GM23338 (cell line): Measurements from ENCODE around the gene P2RY8. TPM values are rescaled to one million over a fixed set of nuclear protein-coding genes. Genes with fewer than 3 reads are reported as not detected.
A peak's percentile ranks its signal among the peaks of the same experiment; 100 is the strongest.

Source experiments
- ATAC-seq: fragments of 200-7000 bp; cut with Tn5 transposase; 3 replicates; pipeline ENCODE4 v1.9.1; 2020
- DNase-seq: peaks from one replicate; pipeline ENCODE4 v3.0.0-alpha.2; 2015; ENCODE audit warnings: low spot score
- H2AFZ ChIP-seq: fragments of 200-600 bp; sonication (generic); 2 replicates; pipeline ENCODE4 v1.8.0; 2016; ENCODE audit warnings: antibody characterized with exemption, mild to moderate bottlenecking, moderate library complexity
- H3F3A ChIP-seq: fragments of 200-600 bp; sonication (generic); replicated peaks from 2 replicates; pipeline ENCODE4 v1.8.0; 2017; ENCODE audit warnings: antibody characterized with exemption, mixed run types, low read depth
- H3K27ac ChIP-seq: fragments of 200-600 bp; sonication (generic); 2 replicates; pipeline ENCODE4 v1.6.1; 2016; ENCODE audit warnings: low read depth
- H3K27me3 ChIP-seq: fragments of 200-600 bp; sonication (generic); 2 replicates; pipeline ENCODE4 v1.8.0; 2016; ENCODE audit warnings: mild to moderate bottlenecking, mixed run types, moderate library complexity; ENCODE audit not compliant: insufficient read depth
- H3K36me3 ChIP-seq: fragments of 200-600 bp; sonication (generic); 2 replicates; pipeline ENCODE4 v1.8.0; 2016; ENCODE audit warnings: mild to moderate bottlenecking; ENCODE audit not compliant: insufficient read depth
- H3K4me1 ChIP-seq: fragments of 200-600 bp; sonication (generic); 2 replicates; pipeline ENCODE4 v1.8.0; 2016; ENCODE audit warnings: mild to moderate bottlenecking, moderate library complexity; ENCODE audit not compliant: insufficient read depth
- H3K4me2 ChIP-seq: fragments of 200-600 bp; sonication (generic); 2 replicates; pipeline ENCODE4 v1.7.1; 2017; ENCODE audit warnings: mixed run types
- H3K4me3 ChIP-seq: fragments of 200-600 bp; sonication (generic); 2 replicates; pipeline ENCODE4 v1.6.1; 2016; ENCODE audit warnings: mixed run types
- H3K79me2 ChIP-seq: fragments of 200-600 bp; sonication (generic); replicated peaks from 2 replicates; pipeline ENCODE4 v1.8.0; 2017; ENCODE audit warnings: mild to moderate bottlenecking; ENCODE audit not compliant: insufficient read depth
- H3K9me2 ChIP-seq: fragments of 200-600 bp; sonication (generic); 2 replicates; pipeline ENCODE4 v1.8.0; 2017; ENCODE audit not compliant: insufficient read depth
- H4K20me1 ChIP-seq: fragments of 200-600 bp; sonication (generic); replicated peaks from 2 replicates; pipeline ENCODE4 v1.8.0; 2017; ENCODE audit warnings: mild to moderate bottlenecking; ENCODE audit not compliant: insufficient read depth
- H3K27ac Mint-ChIP-seq: 2 replicates; pipeline ENCODE4 v1.8.0; 2020; ENCODE audit warnings: inconsistent platforms, mild to moderate bottlenecking, moderate library complexity, mixed read lengths
- H3K27me3 Mint-ChIP-seq: 3 replicates; pipeline ENCODE4 v1.8.0; 2022; ENCODE audit warnings: low read depth, mild to moderate bottlenecking, moderate library complexity, mixed read lengths, inconsistent platforms; ENCODE audit not compliant: insufficient read depth, poor library complexity
- H3K36me3 Mint-ChIP-seq: 3 replicates; pipeline ENCODE4 v1.8.0; 2021; ENCODE audit warnings: low read depth, mild to moderate bottlenecking, inconsistent platforms, moderate library complexity, mixed read lengths
- H3K4me1 Mint-ChIP-seq: 3 replicates; pipeline ENCODE4 v1.8.0; 2020; ENCODE audit warnings: mild to moderate bottlenecking, inconsistent platforms, mixed read lengths
- H3K4me3 Mint-ChIP-seq: 3 replicates; pipeline ENCODE4 v1.8.0; 2021; ENCODE audit warnings: moderate library complexity, mild to moderate bottlenecking, inconsistent platforms, mixed read lengths
- H3K9me3 Mint-ChIP-seq: 3 replicates; pipeline ENCODE4 v1.8.0; 2020; ENCODE audit warnings: moderate library complexity, mild to moderate bottlenecking, inconsistent platforms, mixed read lengths
- CREB1 ChIP-seq: fragments of 250-450 bp; sonication (Bioruptor Pico); IDR thresholded peaks from 2 replicates; pipeline ENCODE4 v1.5.0; 2020; ENCODE audit warnings: low read depth, mild to moderate bottlenecking, moderate library complexity
- EZH2 ChIP-seq: fragments of 200-600 bp; sonication (generic); IDR thresholded peaks from one replicate; pipeline ENCODE4 v1.8.0; 2017; ENCODE audit warnings: antibody characterized with exemption, mild to moderate bottlenecking, low read depth; ENCODE audit not compliant: unreplicated experiment
- EZH2phosphoT487 ChIP-seq: fragments of 200-600 bp; sonication (generic); IDR thresholded peaks from one replicate; pipeline ENCODE4 v1.8.1; 2018; ENCODE audit warnings: antibody characterized with exemption; ENCODE audit not compliant: unreplicated experiment
- JUNB ChIP-seq: IDR thresholded peaks from one replicate; pipeline ENCODE4 v1.6.1; 2016; ENCODE audit warnings: antibody characterized with exemption; ENCODE audit not compliant: unreplicated experiment
- NANOG ChIP-seq: IDR thresholded peaks from 2 replicates; pipeline ENCODE4 v1.6.1; 2016; ENCODE audit warnings: antibody characterized with exemption, borderline replicate concordance
- POLR2AphosphoS5 ChIP-seq: IDR thresholded peaks from 2 replicates; pipeline ENCODE4 v1.6.1; 2016; ENCODE audit warnings: antibody characterized with exemption, low read depth
- STAT1 ChIP-seq: IDR thresholded peaks from one replicate; pipeline ENCODE4 v1.6.1; 2016; ENCODE audit warnings: antibody characterized with exemption; ENCODE audit not compliant: unreplicated experiment
- ZNF114 ChIP-seq: fragments of 250-450 bp; sonication (Bioruptor Pico); IDR thresholded peaks from 2 replicates; pipeline ENCODE4 v1.5.0; 2020; ENCODE audit warnings: mild to moderate bottlenecking, moderate library complexity
- ZNF331 ChIP-seq: fragments of 250-450 bp; sonication (Bioruptor Pico); IDR thresholded peaks from 2 replicates; pipeline ENCODE4 v1.5.0; 2020; ENCODE audit warnings: low read depth, mild to moderate bottlenecking, moderate library complexity
- polyA plus RNA-seq: library from polyadenylated mRNA; unstranded; fragments of >200 nt; fragmentation: Nextera tagmentation; extraction: Ambion mirVana; gene quantifications from 2 replicates; pipeline ENCODE4 v1.2.1, GENCODE V29; 2016
- total RNA-seq: library from RNA; depleted of rRNA; stranded (reverse); fragments of >200 nt; shearing (Covaris generic); gene quantifications from 2 replicates; pipeline ENCODE4 v1.2.3, GENCODE V29; 2014
- TF ChIP-seq, protein P1 (sequence below): fragments of 250-450 bp; sonication (Bioruptor Pico); IDR thresholded peaks from 2 replicates; pipeline ENCODE4 v1.5.0; 2020; ENCODE audit warnings: mild to moderate bottlenecking, moderate library complexity
- TF ChIP-seq, protein P2 (sequence below): IDR thresholded peaks from 2 replicates; pipeline ENCODE4 v1.6.1; 2016; ENCODE audit warnings: antibody characterized with exemption
- TF ChIP-seq, protein P3 (sequence below): IDR thresholded peaks from one replicate; pipeline ENCODE4 v1.6.1; 2018; ENCODE audit warnings: antibody characterized with exemption; ENCODE audit not compliant: unreplicated experiment
- TF ChIP-seq, protein P4 (sequence below), 2 experiments: fragments of 200-600 bp in 1 of 2; sonication (generic) in 1 of 2; conservative IDR thresholded peaks; 2 replicates each; pipeline versions ENCODE4 v1.5.1 to v1.6.1; 2016 to 2017; ENCODE audit warnings: antibody characterized with exemption in 2 of 2, low read depth in 2 of 2, mild to moderate bottlenecking in 2 of 2, moderate library complexity in 1 of 2

The P2RY8 gene
- total and polyA plus RNA-seq, 2 experiments from 2014 or later = 0.24 TPM; not detected in 1

DNA sequence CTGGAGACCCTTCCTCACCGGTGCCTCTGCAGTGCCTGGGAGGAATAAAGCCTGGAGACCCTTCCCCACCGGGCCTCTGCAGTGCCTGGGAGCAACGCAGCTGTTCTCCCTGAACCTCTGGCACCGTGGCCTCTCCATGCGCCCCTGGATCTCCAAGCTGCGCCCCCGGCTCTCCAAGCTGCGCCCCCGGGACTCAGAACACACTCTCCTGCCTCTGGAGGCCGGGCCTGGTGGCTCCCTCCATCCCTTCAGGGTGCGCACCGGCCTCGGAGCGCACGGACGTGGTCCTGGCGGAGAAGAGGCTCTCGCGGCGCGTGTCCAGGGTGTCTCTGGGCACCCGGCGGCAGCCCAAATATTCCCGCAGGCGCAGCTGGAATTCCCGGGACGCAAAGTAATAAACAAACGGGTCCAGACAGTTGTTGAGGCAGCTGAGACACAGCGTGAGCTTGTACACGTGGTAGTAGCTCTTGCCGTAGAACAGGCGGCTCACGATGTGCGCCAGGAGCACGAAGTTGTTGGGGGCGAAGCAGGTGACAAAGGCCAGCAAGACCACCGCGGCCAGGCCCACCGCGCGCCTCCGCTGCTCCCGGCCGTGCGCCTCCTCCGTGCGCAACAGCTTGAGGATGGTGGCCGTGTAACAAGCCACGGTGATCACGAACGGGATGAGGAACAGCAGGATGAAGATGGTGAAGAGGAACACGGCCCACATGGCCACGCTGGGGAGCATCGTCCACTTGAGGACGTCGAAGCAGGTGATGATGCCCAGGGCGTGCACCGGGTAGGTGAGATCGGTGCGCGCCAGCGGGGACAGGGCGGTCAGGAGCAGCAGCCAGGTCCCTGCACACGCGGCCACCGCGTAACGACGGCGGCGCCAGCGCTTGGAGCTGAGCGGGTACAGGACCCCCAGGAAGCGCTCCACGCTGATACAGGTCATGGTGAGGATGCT, 71.4 kb downstream of the P2RY8 start:
- peak overlapping the region; percentile 83 for H2AFZ ChIP-seq
- Mint-ChIP-seq H3K4me1 (peaks cover 5% of the 10 kb centered on the region; the same call in 1 of the 3 replicates), H3K9me3 (peaks cover 62% of the 10 kb centered on the region), H3K27me3 (peaks cover 11% of the 10 kb centered on the region), H3K4me3 (no peak overlapping the region), H3K36me3 (peaks cover 6% of the 10 kb centered on the region; the same call in 2 of the 3 replicates), H3K27ac (no peak overlapping the region)
- no peaks in the 10 kb centered on the region for H3K79me2 ChIP-seq
- TF ChIP-seq POLR2AphosphoS5 (no peak), ZNF331 (CRISPR knock-in tag) (no peak), STAT1 (no peak), JUNB (no peak), NANOG (no peak), EZH2phosphoT487 (no peak), EZH2 (no peak), ZNF114 (no peak), CREB1 (CRISPR knock-in tag) (no peak)
- TF ChIP-seq, protein P1, sequence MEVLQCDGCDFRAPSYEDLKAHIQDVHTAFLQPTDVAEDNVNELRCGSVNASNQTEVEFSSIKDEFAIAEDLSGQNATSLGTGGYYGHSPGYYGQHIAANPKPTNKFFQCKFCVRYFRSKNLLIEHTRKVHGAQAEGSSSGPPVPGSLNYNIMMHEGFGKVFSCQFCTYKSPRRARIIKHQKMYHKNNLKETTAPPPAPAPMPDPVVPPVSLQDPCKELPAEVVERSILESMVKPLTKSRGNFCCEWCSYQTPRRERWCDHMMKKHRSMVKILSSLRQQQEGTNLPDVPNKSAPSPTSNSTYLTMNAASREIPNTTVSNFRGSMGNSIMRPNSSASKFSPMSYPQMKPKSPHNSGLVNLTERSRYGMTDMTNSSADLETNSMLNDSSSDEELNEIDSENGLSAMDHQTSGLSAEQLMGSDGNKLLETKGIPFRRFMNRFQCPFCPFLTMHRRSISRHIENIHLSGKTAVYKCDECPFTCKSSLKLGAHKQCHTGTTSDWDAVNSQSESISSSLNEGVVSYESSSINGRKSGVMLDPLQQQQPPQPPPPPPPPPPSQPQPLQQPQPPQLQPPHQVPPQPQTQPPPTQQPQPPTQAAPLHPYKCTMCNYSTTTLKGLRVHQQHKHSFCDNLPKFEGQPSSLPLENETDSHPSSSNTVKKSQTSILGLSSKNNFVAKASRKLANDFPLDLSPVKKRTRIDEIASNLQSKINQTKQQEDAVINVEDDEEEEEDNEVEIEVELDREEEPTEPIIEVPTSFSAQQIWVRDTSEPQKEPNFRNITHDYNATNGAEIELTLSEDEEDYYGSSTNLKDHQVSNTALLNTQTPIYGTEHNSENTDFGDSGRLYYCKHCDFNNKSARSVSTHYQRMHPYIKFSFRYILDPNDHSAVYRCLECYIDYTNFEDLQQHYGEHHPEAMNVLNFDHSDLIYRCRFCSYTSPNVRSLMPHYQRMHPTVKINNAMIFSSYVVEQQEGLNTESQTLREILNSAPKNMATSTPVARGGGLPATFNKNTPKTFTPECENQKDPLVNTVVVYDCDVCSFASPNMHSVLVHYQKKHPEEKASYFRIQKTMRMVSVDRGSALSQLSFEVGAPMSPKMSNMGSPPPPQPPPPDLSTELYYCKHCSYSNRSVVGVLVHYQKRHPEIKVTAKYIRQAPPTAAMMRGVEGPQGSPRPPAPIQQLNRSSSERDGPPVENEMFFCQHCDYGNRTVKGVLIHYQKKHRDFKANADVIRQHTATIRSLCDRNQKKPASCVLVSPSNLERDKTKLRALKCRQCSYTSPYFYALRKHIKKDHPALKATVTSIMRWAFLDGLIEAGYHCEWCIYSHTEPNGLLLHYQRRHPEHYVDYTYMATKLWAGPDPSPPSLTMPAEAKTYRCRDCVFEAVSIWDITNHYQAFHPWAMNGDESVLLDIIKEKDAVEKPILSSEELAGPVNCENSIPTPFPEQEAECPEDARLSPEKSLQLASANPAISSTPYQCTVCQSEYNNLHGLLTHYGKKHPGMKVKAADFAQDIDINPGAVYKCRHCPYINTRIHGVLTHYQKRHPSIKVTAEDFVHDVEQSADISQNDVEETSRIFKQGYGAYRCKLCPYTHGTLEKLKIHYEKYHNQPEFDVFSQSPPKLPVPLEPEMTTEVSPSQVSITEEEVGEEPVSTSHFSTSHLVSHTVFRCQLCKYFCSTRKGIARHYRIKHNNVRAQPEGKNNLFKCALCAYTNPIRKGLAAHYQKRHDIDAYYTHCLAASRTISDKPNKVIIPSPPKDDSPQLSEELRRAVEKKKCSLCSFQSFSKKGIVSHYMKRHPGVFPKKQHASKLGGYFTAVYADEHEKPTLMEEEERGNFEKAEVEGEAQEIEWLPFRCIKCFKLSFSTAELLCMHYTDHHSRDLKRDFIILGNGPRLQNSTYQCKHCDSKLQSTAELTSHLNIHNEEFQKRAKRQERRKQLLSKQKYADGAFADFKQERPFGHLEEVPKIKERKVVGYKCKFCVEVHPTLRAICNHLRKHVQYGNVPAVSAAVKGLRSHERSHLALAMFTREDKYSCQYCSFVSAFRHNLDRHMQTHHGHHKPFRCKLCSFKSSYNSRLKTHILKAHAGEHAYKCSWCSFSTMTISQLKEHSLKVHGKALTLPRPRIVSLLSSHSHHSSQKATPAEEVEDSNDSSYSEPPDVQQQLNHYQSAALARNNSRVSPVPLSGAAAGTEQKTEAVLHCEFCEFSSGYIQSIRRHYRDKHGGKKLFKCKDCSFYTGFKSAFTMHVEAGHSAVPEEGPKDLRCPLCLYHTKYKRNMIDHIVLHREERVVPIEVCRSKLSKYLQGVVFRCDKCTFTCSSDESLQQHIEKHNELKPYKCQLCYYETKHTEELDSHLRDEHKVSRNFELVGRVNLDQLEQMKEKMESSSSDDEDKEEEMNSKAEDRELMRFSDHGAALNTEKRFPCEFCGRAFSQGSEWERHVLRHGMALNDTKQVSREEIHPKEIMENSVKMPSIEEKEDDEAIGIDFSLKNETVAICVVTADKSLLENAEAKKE (CRISPR knock-in tag) = no peak
- TF ChIP-seq, protein P2, sequence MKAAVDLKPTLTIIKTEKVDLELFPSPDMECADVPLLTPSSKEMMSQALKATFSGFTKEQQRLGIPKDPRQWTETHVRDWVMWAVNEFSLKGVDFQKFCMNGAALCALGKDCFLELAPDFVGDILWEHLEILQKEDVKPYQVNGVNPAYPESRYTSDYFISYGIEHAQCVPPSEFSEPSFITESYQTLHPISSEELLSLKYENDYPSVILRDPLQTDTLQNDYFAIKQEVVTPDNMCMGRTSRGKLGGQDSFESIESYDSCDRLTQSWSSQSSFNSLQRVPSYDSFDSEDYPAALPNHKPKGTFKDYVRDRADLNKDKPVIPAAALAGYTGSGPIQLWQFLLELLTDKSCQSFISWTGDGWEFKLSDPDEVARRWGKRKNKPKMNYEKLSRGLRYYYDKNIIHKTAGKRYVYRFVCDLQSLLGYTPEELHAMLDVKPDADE = no peak
- TF ChIP-seq, protein P3, sequence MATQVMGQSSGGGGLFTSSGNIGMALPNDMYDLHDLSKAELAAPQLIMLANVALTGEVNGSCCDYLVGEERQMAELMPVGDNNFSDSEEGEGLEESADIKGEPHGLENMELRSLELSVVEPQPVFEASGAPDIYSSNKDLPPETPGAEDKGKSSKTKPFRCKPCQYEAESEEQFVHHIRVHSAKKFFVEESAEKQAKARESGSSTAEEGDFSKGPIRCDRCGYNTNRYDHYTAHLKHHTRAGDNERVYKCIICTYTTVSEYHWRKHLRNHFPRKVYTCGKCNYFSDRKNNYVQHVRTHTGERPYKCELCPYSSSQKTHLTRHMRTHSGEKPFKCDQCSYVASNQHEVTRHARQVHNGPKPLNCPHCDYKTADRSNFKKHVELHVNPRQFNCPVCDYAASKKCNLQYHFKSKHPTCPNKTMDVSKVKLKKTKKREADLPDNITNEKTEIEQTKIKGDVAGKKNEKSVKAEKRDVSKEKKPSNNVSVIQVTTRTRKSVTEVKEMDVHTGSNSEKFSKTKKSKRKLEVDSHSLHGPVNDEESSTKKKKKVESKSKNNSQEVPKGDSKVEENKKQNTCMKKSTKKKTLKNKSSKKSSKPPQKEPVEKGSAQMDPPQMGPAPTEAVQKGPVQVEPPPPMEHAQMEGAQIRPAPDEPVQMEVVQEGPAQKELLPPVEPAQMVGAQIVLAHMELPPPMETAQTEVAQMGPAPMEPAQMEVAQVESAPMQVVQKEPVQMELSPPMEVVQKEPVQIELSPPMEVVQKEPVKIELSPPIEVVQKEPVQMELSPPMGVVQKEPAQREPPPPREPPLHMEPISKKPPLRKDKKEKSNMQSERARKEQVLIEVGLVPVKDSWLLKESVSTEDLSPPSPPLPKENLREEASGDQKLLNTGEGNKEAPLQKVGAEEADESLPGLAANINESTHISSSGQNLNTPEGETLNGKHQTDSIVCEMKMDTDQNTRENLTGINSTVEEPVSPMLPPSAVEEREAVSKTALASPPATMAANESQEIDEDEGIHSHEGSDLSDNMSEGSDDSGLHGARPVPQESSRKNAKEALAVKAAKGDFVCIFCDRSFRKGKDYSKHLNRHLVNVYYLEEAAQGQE = no peak
- TF ChIP-seq, protein P4, sequence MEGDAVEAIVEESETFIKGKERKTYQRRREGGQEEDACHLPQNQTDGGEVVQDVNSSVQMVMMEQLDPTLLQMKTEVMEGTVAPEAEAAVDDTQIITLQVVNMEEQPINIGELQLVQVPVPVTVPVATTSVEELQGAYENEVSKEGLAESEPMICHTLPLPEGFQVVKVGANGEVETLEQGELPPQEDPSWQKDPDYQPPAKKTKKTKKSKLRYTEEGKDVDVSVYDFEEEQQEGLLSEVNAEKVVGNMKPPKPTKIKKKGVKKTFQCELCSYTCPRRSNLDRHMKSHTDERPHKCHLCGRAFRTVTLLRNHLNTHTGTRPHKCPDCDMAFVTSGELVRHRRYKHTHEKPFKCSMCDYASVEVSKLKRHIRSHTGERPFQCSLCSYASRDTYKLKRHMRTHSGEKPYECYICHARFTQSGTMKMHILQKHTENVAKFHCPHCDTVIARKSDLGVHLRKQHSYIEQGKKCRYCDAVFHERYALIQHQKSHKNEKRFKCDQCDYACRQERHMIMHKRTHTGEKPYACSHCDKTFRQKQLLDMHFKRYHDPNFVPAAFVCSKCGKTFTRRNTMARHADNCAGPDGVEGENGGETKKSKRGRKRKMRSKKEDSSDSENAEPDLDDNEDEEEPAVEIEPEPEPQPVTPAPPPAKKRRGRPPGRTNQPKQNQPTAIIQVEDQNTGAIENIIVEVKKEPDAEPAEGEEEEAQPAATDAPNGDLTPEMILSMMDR (conservative IDR thresholded peaks at IDR 0.05; ENCODE audit: low read depth in 2 of 2) = no peak
- H3F3A ChIP-seq = no peaks in the 10 kb centered on the region
- no peaks in the 10 kb centered on the region for H3K27me3 ChIP-seq
- no peak overlapping the region for H3K4me2 ChIP-seq
- H3K4me1 ChIP-seq = no peaks in the 10 kb centered on the region
- no peak overlapping the region for H3K4me3 ChIP-seq
- ATAC-seq (peak; percentile 54), DNase-seq (no peak)
- H3K27ac ChIP-seq = no peak overlapping the region
- H3K36me3 ChIP-seq = no peaks in the 10 kb centered on the region
- H4K20me1 ChIP-seq = no peaks in the 10 kb centered on the region
- H3K9me2 ChIP-seq = no peaks in the 10 kb centered on the region
